SK-N-SH treated with all-trans-retinoic acid at 6 μM for 48 hours (cell line): ENCODE data around the gene RBMS1.
A peak's percentile ranks its signal among the peaks of the same experiment; 100 is the strongest.

Experiments
- ATAC-seq: fragments of 200-7000 bp; cut with Tn5 transposase; 3 replicates; pipeline ENCODE4 v1.9.1; 2020; ENCODE audit warnings: mild to moderate bottlenecking, moderate library complexity
- ARNTL ChIP-seq: fragments of 450-650 bp; formaldehyde crosslinking; IDR thresholded peaks from 2 replicates; pipeline ENCODE4 v1.5.0; 2020; ENCODE audit warnings: low read depth, mild to moderate bottlenecking, moderate library complexity, borderline replicate concordance
- CREB5 ChIP-seq: fragments of 250-450 bp; sonication (Bioruptor Pico); IDR thresholded peaks from 2 replicates; pipeline ENCODE4 v1.5.1; 2020; ENCODE audit warnings: low read depth, mild to moderate bottlenecking, moderate library complexity
- CSDC2 ChIP-seq: fragments of 250-450 bp; sonication (Bioruptor Pico); IDR thresholded peaks from 2 replicates; pipeline ENCODE4 v1.5.0; 2020; ENCODE audit warnings: mild to moderate bottlenecking, moderate library complexity
- CSRNP3 ChIP-seq: fragments of 250-450 bp; sonication (Bioruptor Pico); IDR thresholded peaks from 2 replicates; pipeline ENCODE4 v1.5.1; 2021; ENCODE audit warnings: mild to moderate bottlenecking, moderate library complexity
- ESRRG ChIP-seq: fragments of 250-450 bp; sonication (Bioruptor Pico); IDR thresholded peaks from 2 replicates; pipeline ENCODE4 v1.6.1; 2021; ENCODE audit warnings: mild to moderate bottlenecking
- GLIS3 ChIP-seq: fragments of 250-450 bp; sonication (Bioruptor Pico); IDR thresholded peaks from 2 replicates; pipeline ENCODE4 v1.5.0; 2020; ENCODE audit warnings: mild to moderate bottlenecking, moderate library complexity
- ISL1 ChIP-seq: fragments of 250-450 bp; sonication (Bioruptor Pico); IDR thresholded peaks from 2 replicates; pipeline ENCODE4 v2.1.2; 2022; ENCODE audit warnings: mild to moderate bottlenecking, moderate library complexity
- OSR1 ChIP-seq: fragments of 250-450 bp; sonication (Bioruptor Pico); IDR thresholded peaks from 2 replicates; pipeline ENCODE4 v1.8.0; 2022; ENCODE audit warnings: moderate library complexity, mild to moderate bottlenecking, inconsistent platforms
- PATZ1 ChIP-seq: fragments of 250-450 bp; sonication (Bioruptor Pico); IDR thresholded peaks from 2 replicates; pipeline ENCODE4 v1.8.0; 2020; ENCODE audit warnings: mild to moderate bottlenecking, moderate library complexity, borderline replicate concordance
- POU6F1 ChIP-seq: fragments of 250-450 bp; sonication (Bioruptor Pico); IDR thresholded peaks from 2 replicates; pipeline ENCODE4 v1.8.0; 2021; ENCODE audit warnings: low read depth, mild to moderate bottlenecking, moderate library complexity, borderline replicate concordance
- PPARA ChIP-seq: fragments of 250-450 bp; sonication (Bioruptor Pico); IDR thresholded peaks from 2 replicates; pipeline ENCODE4 v1.5.0; 2020; ENCODE audit warnings: mild to moderate bottlenecking, borderline replicate concordance
- RARB ChIP-seq: fragments of 250-450 bp; sonication (Bioruptor Pico); IDR thresholded peaks from 2 replicates; pipeline ENCODE4 v1.8.0; 2021; ENCODE audit warnings: mild to moderate bottlenecking, moderate library complexity
- SNAI2 ChIP-seq: fragments of 250-450 bp; sonication (Bioruptor Pico); IDR thresholded peaks from 2 replicates; pipeline ENCODE4 v1.5.0; 2020; ENCODE audit warnings: mild to moderate bottlenecking, moderate library complexity
- TCF4 ChIP-seq: fragments of 250-450 bp; sonication (Bioruptor Pico); IDR thresholded peaks from 2 replicates; pipeline ENCODE4 v1.8.0; 2021; ENCODE audit warnings: mild to moderate bottlenecking, moderate library complexity, borderline replicate concordance
- TOX ChIP-seq: fragments of 250-450 bp; sonication (Bioruptor Pico); IDR thresholded peaks from 2 replicates; pipeline ENCODE4 v1.8.0; 2021; ENCODE audit warnings: mild to moderate bottlenecking, moderate library complexity, borderline replicate concordance
- TSHZ2 ChIP-seq: fragments of 250-450 bp; sonication (Bioruptor Pico); IDR thresholded peaks from 2 replicates; pipeline ENCODE4 v1.5.0; 2020; ENCODE audit warnings: mild to moderate bottlenecking, moderate library complexity
- ZC3H10 ChIP-seq: fragments of 250-450 bp; sonication (Bioruptor Pico); IDR thresholded peaks from 2 replicates; pipeline ENCODE4 v1.5.1; 2021; ENCODE audit warnings: mild to moderate bottlenecking, moderate library complexity
- ZFP3 ChIP-seq: fragments of 250-450 bp; sonication (Bioruptor Pico); IDR thresholded peaks from 2 replicates; pipeline ENCODE4 v1.5.0; 2020; ENCODE audit warnings: mild to moderate bottlenecking, moderate library complexity
- ZNF565 ChIP-seq: fragments of 450-650 bp; formaldehyde crosslinking; conservative IDR thresholded peaks from 2 replicates; pipeline ENCODE4 v1.5.0; 2020; ENCODE audit warnings: low read depth, mild to moderate bottlenecking, moderate library complexity
- ZNF70 ChIP-seq: fragments of 450-650 bp; formaldehyde crosslinking; IDR thresholded peaks from 2 replicates; pipeline ENCODE4 v1.5.0; 2020; ENCODE audit warnings: mild to moderate bottlenecking, moderate library complexity
- ZNF8 ChIP-seq: fragments of 450-650 bp; formaldehyde crosslinking; IDR thresholded peaks from 2 replicates; pipeline ENCODE4 v1.5.0; 2020; ENCODE audit warnings: mild to moderate bottlenecking, moderate library complexity

Gene RBMS1

GRCh38 chr2:160331258-160332025 lies 162.2 kb downstream of the RBMS1 start:
- no peak for ATAC-seq
- no peak for TF ChIP-seq CREB5 (CRISPR knock-in tag)
- TF ChIP-seq ZC3H10 (CRISPR knock-in tag): no peak
- no peak for TF ChIP-seq TSHZ2 (CRISPR knock-in tag)
- TF ChIP-seq GLIS3 (CRISPR knock-in tag): no peak
- no peak for TF ChIP-seq ZNF70
- no peak for TF ChIP-seq ZNF565
- no peak for TF ChIP-seq ISL1 (CRISPR knock-in tag)

- no peak for ATAC-seq
Observed at GRCh38 chr2:160328811-160329527, 164.6 kb downstream of the RBMS1 start.

GRCh38 chr2:160326786-160327185 lies 166.8 kb downstream of the RBMS1 start:
- TF ChIP-seq ZNF8 (no peak), SNAI2 (CRISPR knock-in tag) (no peak), RARB (CRISPR knock-in tag) (no peak), ESRRG (no peak), PPARA (CRISPR knock-in tag) (no peak), TCF4 (CRISPR knock-in tag) (no peak), POU6F1 (no peak), ARNTL (CRISPR knock-in tag) (no peak), CSRNP3 (no peak)
- ATAC-seq: peak; percentile 36

More at GRCh38 chr2:160328811-160329527, 164.6 kb downstream of the RBMS1 start:
- TF ChIP-seq OSR1 (CRISPR knock-in tag): no peak
- no peak for TF ChIP-seq TOX (CRISPR knock-in tag)
- no peak for TF ChIP-seq ISL1 (CRISPR knock-in tag)

- TF ChIP-seq ARNTL (CRISPR knock-in tag): no peak
- no peak for TF ChIP-seq CSDC2
- no peak for TF ChIP-seq TCF4 (CRISPR knock-in tag)
- no peak for TF ChIP-seq ZFP3 (CRISPR knock-in tag)
- no peak for TF ChIP-seq TSHZ2 (CRISPR knock-in tag)
- no peak for TF ChIP-seq POU6F1
- no peak for TF ChIP-seq ZNF565
- no peak for TF ChIP-seq ZNF70
- no peak for TF ChIP-seq SNAI2 (CRISPR knock-in tag)
- no peak for TF ChIP-seq PATZ1 (CRISPR knock-in tag)
- ATAC-seq: no peak
Observed at GRCh38 chr2:160325418-160325817, 168.2 kb downstream of the RBMS1 start.
